WTC11 (cell line): ENCODE data around the gene CSNK2A2. TPM values are rescaled to one million over a fixed set of nuclear protein-coding genes. Genes with fewer than 3 reads are reported as not detected.

Experiments
- ATAC-seq: fragments of 200-7000 bp; cut with Tn5 transposase; 2 replicates; pipeline ENCODE4 v1.10.0; 2021; ENCODE audit warnings: mild to moderate bottlenecking, moderate library complexity
- CTCF ChIA-PET: fragments of 300-600 bp; sonication (Branson Sonifier 250); formaldehyde crosslinking; loops from one replicate; lab custom pipeline; 2021; ENCODE audit warnings: antibody characterized with exemption; lab: Charles Lee
- POLR2A ChIA-PET: fragments of 350-600 bp; sonication (Branson Sonifier 250); formaldehyde crosslinking; loops from one replicate; lab custom pipeline; 2021; ENCODE audit warnings: antibody characterized with exemption; lab: Charles Lee
- DNase-seq: peaks from one replicate; pipeline ENCODE4 v3.0.0; 2021; ENCODE audit warnings: low spot score
- H3K27ac Mint-ChIP-seq: 2 replicates; pipeline ENCODE4 v1.8.0; 2021; ENCODE audit warnings: mixed read lengths
- H3K27me3 Mint-ChIP-seq: 2 replicates; pipeline ENCODE4 v1.8.0; 2021; ENCODE audit warnings: low read depth, mild to moderate bottlenecking, moderate library complexity, mixed read lengths
- H3K36me3 Mint-ChIP-seq: 2 replicates; pipeline ENCODE4 v1.8.0; 2021; ENCODE audit warnings: mixed read lengths
- H3K4me1 Mint-ChIP-seq: 2 replicates; pipeline ENCODE4 v1.8.0; 2022; ENCODE audit warnings: mixed read lengths
- H3K4me3 Mint-ChIP-seq: 2 replicates; pipeline ENCODE4 v1.8.0; 2021; ENCODE audit warnings: mild to moderate bottlenecking, moderate library complexity, mixed read lengths
- H3K9me3 Mint-ChIP-seq: 2 replicates; pipeline ENCODE4 v1.8.0; 2021; ENCODE audit warnings: mixed read lengths
- ARID4B ChIP-seq: sonication (generic); formaldehyde crosslinking; IDR thresholded peaks from 2 replicates; pipeline ENCODE4 v1.8.0; 2023; ENCODE audit warnings: missing genetic modification reagents, mild to moderate bottlenecking, borderline replicate concordance
- CBFB ChIP-seq: sonication (generic); formaldehyde crosslinking; IDR thresholded peaks from 2 replicates; pipeline ENCODE4 v1.8.1; 2022; ENCODE audit warnings: mild to moderate bottlenecking, low read depth, missing genetic modification reagents
- CDX4 ChIP-seq: fragments of 250-450 bp; sonication (Bioruptor Pico); IDR thresholded peaks from 2 replicates; pipeline ENCODE4 v1.9.0; 2021; ENCODE audit warnings: moderate library complexity, mild to moderate bottlenecking, inconsistent platforms, borderline replicate concordance
- ELF4 ChIP-seq: sonication (generic); formaldehyde crosslinking; IDR thresholded peaks from 2 replicates; pipeline ENCODE4 v1.8.1; 2022; ENCODE audit warnings: low read depth, mild to moderate bottlenecking, moderate library complexity, missing genetic modification reagents
- MXD4 ChIP-seq: fragments of 250-450 bp; sonication (Bioruptor Pico); IDR thresholded peaks from 2 replicates; pipeline ENCODE4 v1.8.0; 2021; ENCODE audit warnings: mild to moderate bottlenecking, moderate library complexity, borderline replicate concordance
- NFATC4 ChIP-seq: fragments of 250-450 bp; sonication (Bioruptor Pico); IDR thresholded peaks from 2 replicates; pipeline ENCODE4 v1.9.0; 2021; ENCODE audit warnings: mild to moderate bottlenecking
- PRRX2 ChIP-seq: fragments of 250-450 bp; sonication (Bioruptor Pico); IDR thresholded peaks from 2 replicates; pipeline ENCODE4 v1.8.0; 2021; ENCODE audit warnings: mild to moderate bottlenecking
- RORB ChIP-seq: fragments of 250-450 bp; sonication (Bioruptor Pico); IDR thresholded peaks from 2 replicates; pipeline ENCODE4 v1.9.0; 2021; ENCODE audit warnings: mild to moderate bottlenecking
- SOX15 ChIP-seq: fragments of 250-450 bp; sonication (Bioruptor Pico); IDR thresholded peaks from 2 replicates; pipeline ENCODE4 v1.9.0; 2021; ENCODE audit warnings: mild to moderate bottlenecking
- STAT6 ChIP-seq: sonication (generic); formaldehyde crosslinking; conservative IDR thresholded peaks from 2 replicates; pipeline ENCODE4 v1.8.1; 2023; ENCODE audit warnings: mild to moderate bottlenecking, low read depth, missing genetic modification reagents, moderate library complexity
- TCF7 ChIP-seq: sonication (generic); formaldehyde crosslinking; IDR thresholded peaks from 2 replicates; pipeline ENCODE4 v1.8.0; 2022; ENCODE audit warnings: mild to moderate bottlenecking, low read depth, missing genetic modification reagents, moderate library complexity
- TEAD1 ChIP-seq: sonication (generic); formaldehyde crosslinking; IDR thresholded peaks from 2 replicates; pipeline ENCODE4 v1.8.0; 2022; ENCODE audit warnings: mild to moderate bottlenecking, missing genetic modification reagents
- USF2 ChIP-seq: sonication (generic); formaldehyde crosslinking; IDR thresholded peaks from 2 replicates; pipeline ENCODE4 v1.8.1; 2023; ENCODE audit warnings: mild to moderate bottlenecking, missing genetic modification reagents, moderate library complexity
- ZBTB21 ChIP-seq: sonication (generic); formaldehyde crosslinking; IDR thresholded peaks from 2 replicates; pipeline ENCODE4 v1.8.1; 2023; ENCODE audit warnings: mild to moderate bottlenecking, missing genetic modification reagents, borderline replicate concordance
- ZBTB43 ChIP-seq: sonication (generic); formaldehyde crosslinking; IDR thresholded peaks from 2 replicates; pipeline ENCODE4 v1.8.1; 2023; ENCODE audit warnings: mild to moderate bottlenecking, missing genetic modification reagents
- ZMAT4 ChIP-seq: fragments of 250-450 bp; sonication (Bioruptor Pico); IDR thresholded peaks from 2 replicates; pipeline ENCODE4 v1.9.0; 2021; ENCODE audit warnings: mild to moderate bottlenecking
- ZNF121 ChIP-seq: sonication (generic); formaldehyde crosslinking; IDR thresholded peaks from 2 replicates; pipeline ENCODE4 v1.8.0; 2023; ENCODE audit warnings: missing genetic modification reagents
- ZNF416 ChIP-seq: fragments of 250-450 bp; sonication (Bioruptor Pico); IDR thresholded peaks from 2 replicates; pipeline ENCODE4 v1.9.0; 2021; ENCODE audit warnings: mild to moderate bottlenecking, inconsistent platforms
- total RNA-seq: library from RNA; stranded (reverse); gene quantifications from 3 replicates; pipeline ENCODE4 v1.2.3, GENCODE V29; 2021

CSNK2A2 gene
- total RNA-seq, 1 experiment from 2014 or later, result 114 TPM

- TF ChIP-seq ARID4B (CRISPR knock-in tag) (no peak), CDX4 (no peak), PRRX2 (no peak), USF2 (CRISPR knock-in tag) (no peak), RORB (CRISPR knock-in tag) (no peak)
Observed at GRCh38 chr16:58230259-58230658, 32.4 kb upstream of the CSNK2A2 start (continued).

- H3K4me1 Mint-ChIP-seq, result peaks cover 9% of the 10 kb centered on the region
- DNase-seq (no peak), ATAC-seq (no peak)
- peaks cover 18% of the 10 kb centered on the region for H3K27me3 Mint-ChIP-seq
- H3K4me3 Mint-ChIP-seq, result no peak overlapping the region
- no peak for TF ChIP-seq ZBTB21 (CRISPR knock-in tag)
- TF ChIP-seq STAT6 (CRISPR knock-in tag), result no peak
- no peak for TF ChIP-seq ELF4 (CRISPR knock-in tag)
- TF ChIP-seq TCF7, result no peak
- no peak for TF ChIP-seq ZMAT4 (CRISPR knock-in tag)
- no peak for TF ChIP-seq MXD4 (CRISPR knock-in tag)
- no peak for TF ChIP-seq ZNF416
- TF ChIP-seq ZNF121, result peak; percentile 78
- ChIA-PET CTCF (no interaction called here), POLR2A (no interaction called here)
- H3K27ac Mint-ChIP-seq, result no peak overlapping the region
- H3K36me3 Mint-ChIP-seq, result no peaks in the 10 kb centered on the region
- no peaks in the 10 kb centered on the region for H3K9me3 Mint-ChIP-seq
Observed at GRCh38 chr16:58226790-58227189, 28.9 kb upstream of the CSNK2A2 start.

- Mint-ChIP-seq H3K4me3 (no peak overlapping the region), H3K4me1 (peaks cover 9% of the 10 kb centered on the region), H3K27ac (no peak overlapping the region), H3K27me3 (peaks cover 18% of the 10 kb centered on the region), H3K36me3 (no peaks in the 10 kb centered on the region), H3K9me3 (no peaks in the 10 kb centered on the region)
- ChIA-PET POLR2A (no interaction called here), CTCF (no interaction called here)
- ATAC-seq (peak; percentile 20; the same call in 1 of the 2 replicates), DNase-seq (no peak)
- TF ChIP-seq TEAD1 (CRISPR knock-in tag), result no peak
- no peak for TF ChIP-seq CBFB (CRISPR knock-in tag)
- no peak for TF ChIP-seq ZBTB21 (CRISPR knock-in tag)
- TF ChIP-seq ZBTB43 (CRISPR knock-in tag), result no peak
- TF ChIP-seq ARID4B (CRISPR knock-in tag), result no peak
- TF ChIP-seq NFATC4, result no peak
- no peak for TF ChIP-seq SOX15
Observed at GRCh38 chr16:58225965-58226602, 28.2 kb upstream of the CSNK2A2 start.
